HG03095 (cell line): ENCODE results near the gene TMEM115.

Experiments used
- ATAC-seq: cut with Tn5 transposase; IDR thresholded peaks from one replicate; pipeline ENCODE4 v1.9.1; 2021; ENCODE audit warnings: moderate library complexity; ENCODE audit not compliant: unreplicated experiment

The TMEM115 gene

GRCh38 chr3:50353245-50354004, 5.9 kb downstream of the TMEM115 start:
- ATAC-seq, result no peak

GRCh38 chr3:50352781-50353180, 6.5 kb downstream of the TMEM115 start:
- no peak for ATAC-seq

GRCh38 chr3:50351323-50351697, 8.0 kb downstream of the TMEM115 start:
- ATAC-seq, result no peak

GRCh38 chr3:50350527-50351322, 8.6 kb downstream of the TMEM115 start, which contains the start of the genes CYB561D2 and NPRL2:
CYB561D2 (plus strand) TSS chr3:50350862; CDS start chr3:50351434, 572 bp downstream.
NPRL2 (minus strand) TSS chr3:50350775; CDS start chr3:50350652, 123 bp downstream.
- peak; percentile 76 for ATAC-seq

GRCh38 chr3:50350213-50350526, 9.2 kb downstream of the TMEM115 start:
- ATAC-seq, result no peak

GRCh38 chr3:50347187-50347813, 12.0 kb downstream of the TMEM115 start:
- ATAC-seq, result no peak

- no peak for ATAC-seq
Observed at GRCh38 chr3:50345586-50346234, 13.6 kb downstream of the TMEM115 start, which contains the start of gene ZMYND10. ZMYND10 (minus strand) TSS chr3:50345732; CDS start chr3:50345579, 153 bp downstream.

- ATAC-seq, result no peak
Observed at GRCh38 chr3:50345008-50345407, 14.3 kb downstream of the TMEM115 start.

- no peak for ATAC-seq
Observed at GRCh38 chr3:50342813-50343633, 16.3 kb downstream of the TMEM115 start.

GRCh38 chr3:50341996-50342650, 17.2 kb downstream of the TMEM115 start:
- no peak for ATAC-seq

GRCh38 chr3:50341537-50341936, 17.8 kb downstream of the TMEM115 start:
- no peak for ATAC-seq

GRCh38 chr3:50340448-50341329, 18.6 kb downstream of the TMEM115 start, which contains the start of gene RASSF1:
RASSF1 (minus strand) TSS chr3:50340836; CDS start chr3:50340805, 31 bp downstream.
- peak; percentile 19 for ATAC-seq

GRCh38 chr3:50340147-50340447, 19.2 kb downstream of the TMEM115 start:
- ATAC-seq, result no peak

GRCh38 chr3:50339485-50340146, 19.7 kb downstream of the TMEM115 start:
- no peak for ATAC-seq

GRCh38 chr3:50338965-50339364, 20.4 kb downstream of the TMEM115 start:
- ATAC-seq, result no peak

- peak; percentile 64 for ATAC-seq
Observed at GRCh38 chr3:50337175-50337861, 22.0 kb downstream of the TMEM115 start.

GRCh38 chr3:50336452-50337174, 22.7 kb downstream of the TMEM115 start:
- ATAC-seq, result peak; percentile 23
